Chondrocyte (in vitro differentiated cells): Measurements from ENCODE around the gene TBC1D22B. TPM values are rescaled to one million over a fixed set of nuclear protein-coding genes. Genes with fewer than 3 reads are reported as not detected.

Source experiments
- DNase-seq: peaks from one replicate; pipeline ENCODE4 v3.0.0; 2021; ENCODE audit warnings: mixed read lengths, low spot score
- H3K27ac Mint-ChIP-seq: one replicate; pipeline ENCODE4 v1.8.0; 2021; ENCODE audit warnings: mild to moderate bottlenecking, moderate library complexity, mixed read lengths; ENCODE audit not compliant: unreplicated experiment
- H3K27me3 Mint-ChIP-seq: 2 replicates; pipeline ENCODE4 v1.8.0; 2021; ENCODE audit warnings: low read depth, mixed read lengths
- H3K36me3 Mint-ChIP-seq: 2 replicates; pipeline ENCODE4 v1.8.0; 2021; ENCODE audit warnings: low read depth, mixed read lengths
- H3K4me1 Mint-ChIP-seq: 2 replicates; pipeline ENCODE4 v1.8.0; 2021; ENCODE audit warnings: low read depth, mild to moderate bottlenecking, mixed read lengths
- H3K4me3 Mint-ChIP-seq: one replicate; pipeline ENCODE4 v1.8.0; 2021; ENCODE audit warnings: mild to moderate bottlenecking, moderate library complexity, mixed read lengths; ENCODE audit not compliant: unreplicated experiment
- H3K9me3 Mint-ChIP-seq: 2 replicates; pipeline ENCODE4 v1.8.0; 2021; ENCODE audit warnings: low read depth, mixed read lengths
- total RNA-seq: library from RNA; stranded (reverse); gene quantifications from 3 replicates; pipeline ENCODE4 v1.2.1, GENCODE V29; 2021
- TF ChIP-seq, protein P1 (sequence below): fragments of 200-600 bp; sonication (generic); IDR thresholded peaks from 2 replicates; pipeline ENCODE4 v1.5.0; 2021; ENCODE audit warnings: antibody characterized with exemption, mild to moderate bottlenecking, moderate library complexity

Gene TBC1D22B
- total RNA-seq, 1 donor from 2014 or later, result 11.5 TPM

DNA sequence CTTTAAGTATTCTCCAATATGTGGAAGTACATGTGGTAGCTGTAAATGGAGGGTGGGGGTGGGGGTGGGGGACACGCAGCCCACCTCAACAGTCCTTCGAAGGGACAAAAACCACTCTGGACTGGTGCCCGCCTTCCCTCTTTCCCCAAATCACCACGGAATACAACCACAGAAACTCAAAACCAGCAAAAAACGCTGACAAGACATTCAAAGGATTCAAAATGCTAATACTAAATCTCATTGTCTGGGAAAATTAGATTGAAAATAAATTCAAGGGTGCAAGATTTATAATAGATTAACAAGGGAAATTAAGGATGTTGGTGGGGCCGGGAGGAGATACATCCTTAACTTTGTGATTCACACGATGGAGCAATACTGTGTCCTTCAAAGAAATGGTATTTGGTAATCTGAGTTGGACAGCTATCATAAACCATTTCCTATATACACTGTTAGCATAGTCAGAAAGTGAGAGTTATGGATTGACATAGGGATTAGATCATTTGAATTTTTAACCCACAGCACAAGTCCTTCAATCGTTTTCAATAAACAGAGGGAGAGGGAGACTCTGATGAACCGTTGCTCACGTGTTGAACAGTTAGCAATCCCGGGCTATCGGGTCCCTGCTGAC is 766 bp upstream of the TBC1D22B start:
- TF ChIP-seq, protein P1, sequence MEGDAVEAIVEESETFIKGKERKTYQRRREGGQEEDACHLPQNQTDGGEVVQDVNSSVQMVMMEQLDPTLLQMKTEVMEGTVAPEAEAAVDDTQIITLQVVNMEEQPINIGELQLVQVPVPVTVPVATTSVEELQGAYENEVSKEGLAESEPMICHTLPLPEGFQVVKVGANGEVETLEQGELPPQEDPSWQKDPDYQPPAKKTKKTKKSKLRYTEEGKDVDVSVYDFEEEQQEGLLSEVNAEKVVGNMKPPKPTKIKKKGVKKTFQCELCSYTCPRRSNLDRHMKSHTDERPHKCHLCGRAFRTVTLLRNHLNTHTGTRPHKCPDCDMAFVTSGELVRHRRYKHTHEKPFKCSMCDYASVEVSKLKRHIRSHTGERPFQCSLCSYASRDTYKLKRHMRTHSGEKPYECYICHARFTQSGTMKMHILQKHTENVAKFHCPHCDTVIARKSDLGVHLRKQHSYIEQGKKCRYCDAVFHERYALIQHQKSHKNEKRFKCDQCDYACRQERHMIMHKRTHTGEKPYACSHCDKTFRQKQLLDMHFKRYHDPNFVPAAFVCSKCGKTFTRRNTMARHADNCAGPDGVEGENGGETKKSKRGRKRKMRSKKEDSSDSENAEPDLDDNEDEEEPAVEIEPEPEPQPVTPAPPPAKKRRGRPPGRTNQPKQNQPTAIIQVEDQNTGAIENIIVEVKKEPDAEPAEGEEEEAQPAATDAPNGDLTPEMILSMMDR, result no peak
- peaks cover 32% of the 10 kb centered on the region for H3K4me1 Mint-ChIP-seq
- H3K27me3 Mint-ChIP-seq, result no peaks in the 10 kb centered on the region
- peak overlapping the region; percentile 67 for H3K27ac Mint-ChIP-seq
- peak overlapping the region; percentile 96 for H3K4me3 Mint-ChIP-seq
- no peaks in the 10 kb centered on the region for H3K36me3 Mint-ChIP-seq
- DNase-seq, result no peak
- H3K9me3 Mint-ChIP-seq, result no peaks in the 10 kb centered on the region

DNA sequence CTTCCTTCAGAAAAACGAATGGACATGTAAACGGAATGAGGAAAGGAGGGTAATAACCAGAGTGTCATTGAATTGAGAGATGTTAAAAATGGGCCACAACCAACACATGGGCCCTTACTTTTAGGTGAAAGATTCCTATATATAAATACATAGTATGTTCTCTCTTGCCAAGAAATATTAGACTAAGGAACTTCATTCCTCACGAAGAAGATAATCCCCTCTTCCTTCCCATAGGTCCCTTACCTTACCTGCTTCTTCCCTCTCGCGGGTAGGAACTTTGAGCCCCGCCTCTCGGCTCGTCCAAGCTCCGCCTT is 295 bp upstream of the TBC1D22B start:
- H3K27ac Mint-ChIP-seq, result peak overlapping the region; percentile 96
- no peaks in the 10 kb centered on the region for H3K36me3 Mint-ChIP-seq
- TF ChIP-seq, protein P1, result no peak
- H3K27me3 Mint-ChIP-seq, result no peaks in the 10 kb centered on the region
- peak overlapping the region; percentile 96 for H3K4me3 Mint-ChIP-seq
- no peaks in the 10 kb centered on the region for H3K9me3 Mint-ChIP-seq
- peaks cover 33% of the 10 kb centered on the region for H3K4me1 Mint-ChIP-seq
- DNase-seq, result no peak

DNA sequence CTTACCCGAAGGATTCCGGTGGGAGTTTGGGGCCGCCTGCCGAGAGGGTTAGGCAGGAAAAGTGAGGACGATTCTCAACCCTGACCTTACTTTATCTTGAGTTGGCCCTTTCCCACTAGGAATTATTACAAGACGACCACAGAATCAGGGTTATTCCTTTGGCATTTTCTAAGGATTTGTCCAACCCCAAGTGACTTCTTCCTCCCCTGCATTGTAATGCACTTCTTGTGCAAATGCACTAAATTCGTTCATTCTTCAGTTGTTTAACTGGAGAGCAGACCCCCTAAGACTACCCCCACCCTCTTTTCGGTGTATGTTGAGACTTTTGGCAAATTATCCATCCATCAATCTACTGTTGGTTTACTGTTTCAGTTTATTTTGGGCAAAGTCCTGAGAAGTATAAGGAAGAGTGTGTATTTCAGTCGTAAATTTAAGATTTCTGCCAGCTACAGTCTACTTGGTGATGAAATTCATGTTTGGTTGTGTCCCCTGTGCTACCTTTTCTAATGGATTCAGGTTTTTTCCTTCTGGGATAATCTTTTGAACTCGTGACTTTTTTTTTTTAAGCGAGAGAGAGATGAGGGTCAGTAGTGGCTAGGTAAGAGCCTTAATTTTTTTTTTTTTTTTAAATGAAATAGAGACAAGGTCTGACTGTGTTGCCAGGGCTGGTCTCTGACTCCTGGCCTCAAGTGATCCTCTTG is 983 bp downstream of the TBC1D22B start:
- peaks cover 2% of the 10 kb centered on the region for H3K36me3 Mint-ChIP-seq
- TF ChIP-seq, protein P1, result peak; percentile 24
- peak overlapping the region; percentile 96 for H3K4me3 Mint-ChIP-seq
- peak overlapping the region; percentile 96 for H3K27ac Mint-ChIP-seq
- DNase-seq, result no peak
- H3K9me3 Mint-ChIP-seq, result no peaks in the 10 kb centered on the region
- no peaks in the 10 kb centered on the region for H3K27me3 Mint-ChIP-seq
- peaks cover 41% of the 10 kb centered on the region for H3K4me1 Mint-ChIP-seq

DNA sequence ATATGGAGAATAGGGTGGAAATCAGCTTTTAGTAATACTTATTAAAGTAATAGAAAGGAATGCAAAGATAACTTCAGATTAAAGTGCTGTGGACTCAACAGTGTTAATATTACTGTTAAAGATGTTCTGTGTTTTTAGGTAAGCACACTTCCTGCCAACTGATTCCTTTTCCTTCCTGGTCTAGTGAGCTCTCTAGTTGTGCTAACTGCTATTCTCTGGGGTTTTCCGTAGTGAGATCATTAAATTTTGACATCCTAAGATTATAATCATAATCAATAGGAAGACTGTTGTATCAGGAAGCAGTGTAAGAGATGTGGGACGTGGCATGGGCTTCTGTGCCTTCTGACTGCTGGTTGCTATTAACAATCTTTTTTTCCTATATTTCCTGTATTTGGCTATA is 1.6 kb downstream of the TBC1D22B start:
- peaks cover 41% of the 10 kb centered on the region for H3K4me1 Mint-ChIP-seq
- DNase-seq, result no peak
- TF ChIP-seq, protein P1, result no peak
- H3K4me3 Mint-ChIP-seq, result peak overlapping the region; percentile 96
- H3K36me3 Mint-ChIP-seq, result peaks cover 2% of the 10 kb centered on the region
- H3K27me3 Mint-ChIP-seq, result no peaks in the 10 kb centered on the region
- no peaks in the 10 kb centered on the region for H3K9me3 Mint-ChIP-seq
- peak overlapping the region; percentile 46 for H3K27ac Mint-ChIP-seq

DNA sequence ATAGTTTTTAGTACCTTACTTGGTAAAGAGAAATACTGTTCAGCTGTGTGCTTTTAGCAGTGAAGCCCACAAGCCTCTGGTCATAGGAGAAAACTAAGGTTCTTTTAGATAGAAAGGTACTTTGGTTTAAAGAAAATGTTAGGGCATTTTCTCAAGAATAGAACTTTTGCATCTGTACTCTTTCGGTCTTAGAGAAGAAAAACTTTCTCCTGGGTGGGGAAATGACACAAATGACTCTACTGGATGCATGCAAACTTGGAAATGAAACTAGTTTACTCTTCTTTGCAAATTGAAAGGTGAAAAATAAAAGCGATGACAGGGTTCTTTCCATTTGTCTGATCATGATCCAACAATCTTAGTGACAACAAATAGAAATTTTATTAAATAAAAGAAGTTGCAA is 2.5 kb downstream of the TBC1D22B start:
- no peaks in the 10 kb centered on the region for H3K9me3 Mint-ChIP-seq
- no peaks in the 10 kb centered on the region for H3K27me3 Mint-ChIP-seq
- H3K4me1 Mint-ChIP-seq, result peaks cover 47% of the 10 kb centered on the region
- no peak for DNase-seq
- TF ChIP-seq, protein P1, result no peak
- H3K27ac Mint-ChIP-seq, result peak overlapping the region; percentile 20
- peaks cover 2% of the 10 kb centered on the region for H3K36me3 Mint-ChIP-seq
- H3K4me3 Mint-ChIP-seq, result no peak overlapping the region
